Measurements from ENCODE around the gene TUBB8.
A peak's percentile ranks its signal among the peaks of the same experiment; 100 is the strongest.
"Not testable (repeated sequence)": the region's sequence is repeated elsewhere in the genome, so short reads cannot be mapped to it uniquely, and the experiment has no call there.

The TUBB8 gene

GRCh38 chr10:48996-49395 is at the start of gene TUBB8:
Gene TUBB8 (minus strand): TSS chr10:49296. CDS start chr10:49238, 58 bp downstream.
- no peak for DNase-seq

- DNase-seq, result no peak
Measured at GRCh38 chr10:96466-96865, 47.4 kb upstream of the TUBB8 start.

GRCh38 chr10:95356-96115 is 46.4 kb upstream of the TUBB8 start:
- no peak for DNase-seq

DNA sequence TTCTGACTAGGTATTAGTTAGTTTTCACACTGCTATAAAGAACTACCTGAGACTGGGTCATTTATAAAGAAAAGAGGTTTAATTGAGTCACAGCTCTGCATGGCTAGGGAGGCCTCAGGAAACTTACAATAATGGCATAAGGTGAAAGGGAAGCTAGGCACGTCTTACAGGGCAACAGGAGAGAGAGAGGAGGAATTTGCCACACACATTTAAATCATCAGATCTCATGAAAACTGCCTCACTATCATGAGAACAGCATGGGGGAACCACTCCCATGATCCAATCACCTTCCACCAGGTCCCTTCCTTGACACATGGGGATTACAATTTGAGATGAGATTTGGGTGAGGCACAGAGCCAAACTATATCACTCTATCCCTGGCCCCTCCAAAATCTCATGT is 45.5 kb upstream of the TUBB8 start:
- no peak for DNase-seq

GRCh38 chr10:92846-93245 is 43.8 kb upstream of the TUBB8 start:
- DNase-seq, result peak; percentile 21

- DNase-seq, result peak; percentile 6
Measured at GRCh38 chr10:92153-92552, 43.1 kb upstream of the TUBB8 start.

DNA sequence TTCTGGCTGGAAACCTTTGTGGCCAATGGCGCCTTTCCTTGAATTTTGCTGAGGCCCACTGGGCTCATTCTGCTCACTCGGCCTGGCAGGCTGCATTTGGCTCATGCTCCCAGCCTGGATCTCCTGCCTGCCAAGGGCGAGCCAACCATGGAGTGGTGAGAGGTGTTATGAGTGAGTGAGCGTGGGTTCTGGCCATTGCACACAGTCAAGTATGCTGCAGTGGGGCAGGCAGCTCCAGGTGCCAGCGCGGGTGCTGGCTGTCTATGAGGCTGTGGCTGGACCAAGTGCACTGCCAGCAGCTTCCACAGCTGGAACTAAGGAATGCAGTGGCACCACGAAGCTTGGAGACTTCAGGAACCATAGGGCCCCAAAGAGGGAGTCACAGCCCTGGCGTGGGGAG is 42.2 kb upstream of the TUBB8 start:
- no peak for DNase-seq

GRCh38 chr10:90161-90560 is 41.1 kb upstream of the TUBB8 start:
- no peak for DNase-seq

GRCh38 chr10:89248-89647 is 40.2 kb upstream of the TUBB8 start:
- no peak for DNase-seq

DNA sequence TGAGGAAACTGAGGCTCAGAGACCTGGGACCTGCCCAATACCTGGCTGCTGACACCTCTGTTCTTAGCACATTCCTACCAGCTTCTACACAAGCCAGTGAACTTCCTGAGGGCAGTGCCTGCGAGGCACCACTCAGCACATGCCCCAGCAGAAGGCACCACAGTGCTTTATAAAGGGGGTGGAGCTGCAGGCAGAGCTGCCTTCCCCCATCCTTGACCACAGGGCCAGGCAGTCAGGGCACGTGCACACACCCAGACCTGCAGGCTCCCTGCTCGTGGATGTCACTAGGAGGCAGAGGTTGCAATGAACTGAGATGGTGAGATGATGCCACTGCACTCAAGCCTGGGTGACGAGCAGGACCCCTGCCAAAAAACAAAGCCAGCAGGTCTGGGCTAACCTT is 39.2 kb upstream of the TUBB8 start:
- DNase-seq, result no peak

DNA sequence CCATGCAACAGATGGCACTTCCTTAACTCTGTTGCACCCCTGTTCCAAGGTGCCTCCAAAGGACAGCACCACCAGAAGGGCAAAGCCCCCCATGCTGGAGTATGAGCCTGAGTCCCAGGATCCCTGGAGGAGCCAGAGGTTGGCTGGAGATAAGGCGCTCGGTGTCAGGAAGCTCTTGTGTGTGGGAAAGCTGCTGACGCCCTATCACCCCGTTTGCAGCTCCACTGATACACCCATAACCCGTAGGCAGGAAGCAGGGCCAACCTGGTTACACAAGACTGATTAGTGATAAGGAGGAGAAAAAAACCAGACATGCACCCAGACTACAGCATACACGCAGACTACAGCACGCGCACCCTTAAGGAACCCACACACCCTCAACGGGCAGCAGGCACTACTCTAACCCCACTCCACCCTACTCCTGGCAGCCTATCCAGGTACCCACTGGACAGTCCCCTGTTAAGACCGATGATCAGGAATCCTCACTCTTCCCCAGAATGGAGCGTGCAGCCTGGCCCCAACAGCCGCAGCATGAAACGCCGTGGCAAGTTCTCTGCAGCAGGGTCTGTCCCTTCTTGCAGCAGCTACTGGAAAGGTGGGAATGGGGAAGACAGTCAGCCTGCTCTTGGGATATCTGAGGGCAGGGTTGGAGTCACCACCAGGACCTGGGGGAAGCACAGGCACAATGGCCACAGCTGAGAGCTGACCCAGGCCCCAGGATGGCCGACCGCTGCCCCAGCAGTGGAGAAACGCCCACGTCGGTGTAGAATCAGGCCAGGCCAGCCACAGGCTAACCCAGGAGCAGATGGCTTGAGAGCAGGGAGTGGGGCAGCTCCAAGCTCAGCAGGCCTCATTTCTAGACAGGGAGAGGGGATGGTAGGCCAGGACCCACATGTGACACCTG is 38.3 kb upstream of the TUBB8 start:
- DNase-seq, result no peak

DNA sequence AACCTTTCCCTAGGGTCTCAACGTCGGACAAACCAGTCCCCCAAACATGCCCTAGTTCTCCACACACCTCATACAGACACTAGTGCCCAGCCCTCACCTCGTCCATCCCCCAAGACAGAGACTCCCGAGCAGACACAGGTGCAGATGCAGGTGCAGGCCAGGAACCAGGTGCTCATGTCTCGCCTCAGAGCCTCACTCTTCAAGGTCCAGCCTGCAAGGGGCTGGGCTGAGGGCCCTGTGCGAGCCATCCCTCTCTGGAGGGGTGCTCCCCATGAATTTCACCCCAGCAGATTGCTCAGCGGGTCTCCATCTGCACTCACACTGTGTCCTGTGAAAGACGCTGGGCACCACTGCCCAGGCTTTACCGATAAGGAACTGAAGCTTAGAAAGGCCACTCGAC is 36.9 kb upstream of the TUBB8 start:
- no peak for DNase-seq

DNA sequence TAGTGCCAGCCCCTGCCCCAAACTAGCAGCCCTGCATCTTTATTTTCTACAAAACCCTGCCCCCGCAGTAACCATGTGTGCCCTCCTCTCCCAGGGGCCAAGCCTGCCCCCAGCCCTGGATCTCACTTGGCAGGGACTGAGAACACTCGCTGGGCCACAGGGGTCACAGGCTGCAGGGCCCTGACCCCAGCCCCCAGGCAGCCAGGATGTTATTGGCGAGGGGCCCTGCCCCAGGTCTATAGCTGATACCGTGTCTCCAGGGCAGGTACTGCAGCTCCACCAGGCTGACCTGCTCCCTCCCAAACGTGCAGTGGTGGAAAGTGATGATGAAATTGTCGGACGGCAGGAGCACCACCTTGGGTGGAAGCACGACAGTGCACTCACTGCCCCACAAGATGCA is 35.9 kb upstream of the TUBB8 start:
- no peak for DNase-seq

- DNase-seq, result no peak
Measured at GRCh38 chr10:83930-84530, 34.9 kb upstream of the TUBB8 start.

DNA sequence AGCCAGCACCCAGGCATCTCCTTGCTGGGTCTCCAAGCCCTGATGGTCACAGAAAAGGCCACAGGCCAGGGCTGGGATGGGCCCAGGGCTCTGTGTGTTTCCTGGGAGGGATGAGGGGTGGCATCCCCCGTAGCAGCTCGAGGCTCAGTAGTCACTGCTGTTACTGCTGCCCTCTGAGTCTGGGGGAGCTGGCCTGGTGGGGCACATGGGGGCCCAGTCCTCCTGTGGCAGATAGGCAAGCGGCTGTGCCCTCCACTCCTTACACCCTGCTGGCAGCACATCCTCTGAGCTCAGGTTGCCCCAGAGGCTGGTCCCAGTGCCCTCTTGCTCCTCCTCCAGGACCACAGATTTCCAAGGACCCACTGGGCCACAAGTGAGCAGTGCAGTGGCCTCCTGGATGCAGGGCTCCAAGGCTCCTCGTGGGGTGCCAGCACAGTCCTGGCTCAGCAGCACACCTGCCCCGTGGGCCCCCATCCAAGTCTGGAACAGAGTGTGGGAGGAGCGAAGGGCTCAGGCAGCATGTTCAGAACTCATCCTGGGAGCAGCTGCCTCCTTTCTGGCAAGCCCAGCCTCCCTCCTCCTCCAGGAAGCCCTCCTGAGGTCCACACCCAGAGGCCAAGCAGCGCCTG is 31.5 kb upstream of the TUBB8 start:
- no peak for DNase-seq

DNA sequence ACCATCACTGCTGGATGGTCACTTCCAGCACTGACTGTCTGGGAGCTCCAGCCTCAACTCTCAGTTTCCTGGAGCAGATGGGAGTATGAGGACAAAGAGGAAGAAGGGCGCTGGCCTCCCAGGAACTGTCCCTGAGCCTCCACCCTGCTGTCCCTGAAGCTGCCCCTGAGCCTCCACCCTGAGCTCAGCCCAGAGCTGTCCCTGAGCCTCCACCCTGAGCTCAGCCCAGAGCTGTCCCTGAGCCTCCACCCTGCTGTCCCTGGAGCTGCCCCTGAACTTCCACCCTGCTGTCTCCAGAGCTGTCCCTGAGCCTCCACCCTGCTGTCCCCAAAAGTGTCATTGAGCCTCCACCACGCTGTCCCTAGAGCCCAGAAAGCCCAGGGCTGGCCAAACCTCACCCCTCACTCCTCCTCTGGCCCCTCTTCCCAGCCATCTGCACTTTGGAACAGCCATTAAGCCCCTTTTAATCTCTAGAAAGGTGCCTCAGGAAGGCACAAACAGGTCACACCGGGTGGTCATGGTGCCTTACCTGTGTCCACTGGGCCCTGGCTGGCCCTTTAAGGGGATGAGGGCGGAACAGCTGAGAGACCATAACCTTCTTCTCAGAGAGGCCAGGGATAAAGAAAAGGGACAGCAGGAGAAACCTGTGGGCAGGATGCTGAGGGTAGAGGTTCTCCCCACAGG is 30.6 kb upstream of the TUBB8 start:
- no peak for DNase-seq

GRCh38 chr10:78556-78955 is 29.5 kb upstream of the TUBB8 start:
- DNase-seq, result no peak

GRCh38 chr10:74266-74621 is 25.1 kb upstream of the TUBB8 start:
- not testable (repeated sequence) for DNase-seq

DNA sequence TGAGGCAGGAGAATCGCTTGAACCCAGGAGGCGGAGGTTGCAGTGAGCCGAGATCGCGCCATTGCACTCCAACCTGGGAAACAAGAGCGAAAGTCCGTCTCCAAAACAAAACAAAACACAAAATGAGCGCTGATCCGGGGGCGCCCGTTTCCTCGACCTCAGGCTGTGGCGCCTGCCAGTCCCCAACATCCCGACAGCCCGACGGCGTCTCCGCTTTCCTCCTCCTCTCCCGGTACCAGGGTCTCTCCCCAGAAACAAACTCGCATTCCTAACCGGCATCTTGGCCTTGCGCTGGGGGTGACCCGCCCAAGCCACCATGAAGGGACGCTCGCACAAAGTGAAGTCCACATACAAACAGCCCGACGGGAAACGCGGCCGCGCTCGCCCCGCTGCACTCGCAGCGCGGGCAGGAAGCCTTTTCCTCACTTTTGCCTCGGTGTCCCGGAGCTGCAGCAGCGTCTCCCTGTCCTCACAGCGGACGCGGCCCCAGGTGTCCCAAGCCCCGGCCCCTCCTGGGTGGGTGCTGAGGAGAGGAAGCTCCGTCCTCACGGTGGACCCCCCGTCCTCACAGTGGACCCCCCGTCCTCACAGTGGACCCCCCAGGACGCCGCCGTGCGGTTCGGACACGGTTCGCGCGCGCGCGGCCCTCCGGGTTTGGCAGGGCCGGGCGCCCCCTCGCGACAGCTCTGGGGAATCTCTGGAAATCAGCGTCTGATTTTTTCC is 24.6 kb upstream of the TUBB8 start:
- peak; percentile 20 for DNase-seq

GRCh38 chr10:68156-68555 is 19.1 kb upstream of the TUBB8 start:
- not testable (repeated sequence) for DNase-seq

DNA sequence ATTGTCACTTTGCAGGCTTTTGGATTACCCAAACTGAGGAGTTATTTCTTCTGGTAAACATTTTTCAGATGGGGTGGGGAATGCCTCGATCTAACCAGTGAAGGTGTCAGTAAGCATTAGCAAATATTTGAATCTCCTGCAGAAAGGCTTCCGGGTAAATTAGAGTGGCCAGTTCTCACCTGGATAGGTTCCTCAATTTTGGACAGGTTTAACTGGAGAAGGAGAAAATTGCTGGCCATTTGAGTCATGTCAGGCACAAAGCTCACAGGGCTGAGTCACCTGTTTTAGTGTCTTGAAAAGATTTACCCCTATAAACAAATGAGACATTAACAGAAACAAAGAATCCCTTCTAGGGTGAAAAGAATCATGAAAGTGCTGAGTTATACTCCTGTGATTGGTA is 830 bp upstream of the TUBB8 start:
- not testable (repeated sequence) for DNase-seq

DNA sequence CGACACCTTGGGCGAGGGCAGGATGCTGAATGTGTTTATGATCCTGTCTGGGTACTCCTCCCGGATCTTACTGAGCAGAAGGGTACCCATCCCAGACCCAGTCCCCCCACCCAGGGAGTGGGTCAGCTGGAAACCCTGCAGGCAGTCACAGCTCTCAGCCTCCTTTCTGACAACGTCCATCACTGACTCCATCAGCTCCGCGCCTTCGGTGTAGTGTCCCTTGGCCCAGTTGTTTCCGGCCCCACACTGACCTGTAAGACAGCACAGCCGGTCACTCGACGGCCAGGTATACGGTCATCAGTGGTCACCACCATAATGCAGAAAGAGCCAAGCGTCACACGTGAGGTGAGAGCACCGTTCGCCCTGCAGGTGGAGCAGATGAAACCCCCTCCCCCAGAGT is 1.2 kb downstream of the TUBB8 start:
- not testable (repeated sequence) for DNase-seq

Measured in NCI-H345 (cell line).